DMS 273 (cell line): ENCODE measurements around the gene DCAKD.

ENCODE experiments used
- DNase-seq: peaks from one replicate; lab custom pipeline; 2025; ENCODE audit not compliant: unreplicated experiment; lab: John Stamatoyannopoulos, UW

DCAKD gene

GRCh38 chr17:45004388-45004787, 47.0 kb downstream of the DCAKD start:
- DNase-seq = no peak

- DNase-seq = no peak
Measured at GRCh38 chr17:45003877-45004276, 47.6 kb downstream of the DCAKD start.

- no peak for DNase-seq
Measured at GRCh38 chr17:45001310-45001709, 50.1 kb downstream of the DCAKD start.

- DNase-seq = no peak
Measured at GRCh38 chr17:44999433-44999832, 52.0 kb downstream of the DCAKD start.

- no peak for DNase-seq
Measured at GRCh38 chr17:44998646-44999045, 52.8 kb downstream of the DCAKD start.

GRCh38 chr17:44997733-44998520, 53.5 kb downstream of the DCAKD start:
- DNase-seq = peak; percentile 80

GRCh38 chr17:44996304-44996703, 55.1 kb downstream of the DCAKD start:
- DNase-seq = peak; percentile 32

- peak; percentile 87 for DNase-seq
Measured at GRCh38 chr17:44995436-44996001, 55.9 kb downstream of the DCAKD start.

GRCh38 chr17:44992242-44992939, 59.0 kb downstream of the DCAKD start:
- no peak for DNase-seq

- peak; percentile 92 for DNase-seq
Measured at GRCh38 chr17:44990994-44991393, 60.4 kb downstream of the DCAKD start.

GRCh38 chr17:44989552-44990138, 61.8 kb downstream of the DCAKD start:
- DNase-seq = no peak

- no peak for DNase-seq
Measured at GRCh38 chr17:44988044-44988942, 63.1 kb downstream of the DCAKD start.

- peak; percentile 57 for DNase-seq
Measured at GRCh38 chr17:44983563-44983962, 67.9 kb downstream of the DCAKD start.

GRCh38 chr17:44982113-44982702, 69.2 kb downstream of the DCAKD start:
- DNase-seq = no peak

- peak; percentile 49 for DNase-seq
Measured at GRCh38 chr17:44981221-44981968, 70.0 kb downstream of the DCAKD start.

- DNase-seq = peak; percentile 91
Measured at GRCh38 chr17:44979426-44979995, 71.9 kb downstream of the DCAKD start.

- no peak for DNase-seq
Measured at GRCh38 chr17:44978807-44979206, 72.6 kb downstream of the DCAKD start.

- peak; percentile 63 for DNase-seq
Measured at GRCh38 chr17:44977814-44978550, 73.5 kb downstream of the DCAKD start.

- DNase-seq = no peak
Measured at GRCh38 chr17:44977065-44977464, 74.4 kb downstream of the DCAKD start.
